ENCODE results near the gene RUNX2.
A peak's percentile ranks its signal among the peaks of the same experiment; 100 is the strongest.

RUNX2 gene

DNA sequence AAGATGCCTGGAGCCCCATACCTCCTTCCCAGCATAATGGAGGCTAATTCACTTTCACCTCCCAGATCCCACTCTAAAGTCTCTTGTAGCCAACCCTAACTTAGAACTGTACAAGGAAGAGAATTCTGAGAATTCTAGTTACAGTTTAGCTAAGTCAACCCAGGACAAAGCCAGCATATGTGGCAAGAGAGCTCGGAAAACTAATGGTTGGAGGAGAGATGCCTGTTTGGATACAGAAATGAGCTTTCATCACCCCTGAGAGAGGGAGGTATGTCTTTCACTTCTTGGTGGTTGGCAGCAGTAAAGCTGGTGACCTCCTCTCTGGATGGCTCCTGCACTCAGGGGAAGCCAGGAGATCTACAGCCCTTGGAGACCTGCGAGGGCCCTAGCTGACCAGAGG, 302.2 kb downstream of the RUNX2 start:
- no peak for DNase-seq

DNA sequence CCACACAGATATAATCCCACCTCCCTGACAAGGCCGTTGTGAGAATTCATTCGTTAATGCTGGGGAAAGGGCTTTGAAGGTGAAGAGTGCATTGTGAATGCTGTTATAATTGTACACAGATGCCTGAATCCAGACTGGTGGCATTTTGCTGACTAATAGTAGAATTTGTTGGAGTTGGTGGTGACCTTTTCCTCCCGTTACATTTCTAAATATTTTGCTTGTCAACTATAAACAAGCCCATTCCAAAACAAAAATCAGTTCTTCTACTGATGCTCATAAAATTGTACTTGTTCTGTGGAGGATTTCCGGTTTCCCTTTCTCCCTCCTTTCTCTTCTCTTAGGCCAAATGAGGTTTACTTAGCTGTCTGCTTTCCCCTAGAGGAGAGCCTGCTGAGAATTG, 302.7 kb downstream of the RUNX2 start:
- DNase-seq = no peak

DNA sequence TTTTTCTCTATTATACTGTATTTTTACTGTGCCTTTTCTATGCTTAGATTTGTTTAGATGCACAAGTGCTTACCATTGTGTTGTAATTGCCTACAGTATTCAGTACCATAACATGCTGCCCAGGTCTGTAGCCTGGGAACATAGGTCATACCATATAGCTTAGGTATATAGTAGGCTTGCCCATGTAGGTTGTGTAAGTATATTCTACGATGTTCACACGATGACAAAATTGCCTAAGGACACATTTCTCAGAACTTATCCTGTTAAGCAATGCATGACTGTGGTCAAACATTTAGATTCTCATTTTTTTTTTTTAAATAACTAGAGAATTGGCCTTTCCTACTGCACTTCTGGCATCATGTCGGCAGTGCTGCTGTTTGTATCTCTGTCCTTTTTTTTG, 303.3 kb downstream of the RUNX2 start:
- peak; percentile 71 for DNase-seq

DNA sequence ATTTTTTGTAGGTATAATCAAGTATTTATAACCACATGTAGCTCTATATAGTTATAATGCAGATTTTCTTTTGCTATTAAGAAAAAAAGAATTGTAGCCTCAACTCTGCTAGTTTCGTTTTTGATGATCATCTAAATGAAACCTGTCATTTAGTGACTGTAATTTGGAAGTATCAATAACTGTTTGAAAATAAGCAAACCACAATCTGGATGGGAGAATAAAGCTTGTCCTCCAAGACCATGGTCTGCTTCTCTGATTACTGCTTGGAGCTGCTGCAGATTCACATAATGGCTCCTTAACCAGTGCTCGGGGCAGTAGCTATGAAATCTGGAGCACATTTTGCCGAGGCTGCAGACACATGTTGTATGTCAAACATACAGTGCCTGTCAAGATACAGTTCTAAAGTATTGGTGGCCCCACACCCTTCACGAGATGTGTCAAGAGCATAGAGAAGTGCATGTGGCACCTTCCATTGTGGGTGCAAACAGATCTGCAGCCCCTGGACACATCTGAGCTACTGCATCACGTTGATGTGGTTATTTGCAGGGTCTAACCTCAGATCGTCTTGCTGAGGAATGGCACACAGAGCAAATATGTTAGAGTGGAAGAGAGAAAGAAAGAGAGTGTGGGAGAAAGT, 305.3 kb downstream of the RUNX2 start:
- DNase-seq = no peak

DNA sequence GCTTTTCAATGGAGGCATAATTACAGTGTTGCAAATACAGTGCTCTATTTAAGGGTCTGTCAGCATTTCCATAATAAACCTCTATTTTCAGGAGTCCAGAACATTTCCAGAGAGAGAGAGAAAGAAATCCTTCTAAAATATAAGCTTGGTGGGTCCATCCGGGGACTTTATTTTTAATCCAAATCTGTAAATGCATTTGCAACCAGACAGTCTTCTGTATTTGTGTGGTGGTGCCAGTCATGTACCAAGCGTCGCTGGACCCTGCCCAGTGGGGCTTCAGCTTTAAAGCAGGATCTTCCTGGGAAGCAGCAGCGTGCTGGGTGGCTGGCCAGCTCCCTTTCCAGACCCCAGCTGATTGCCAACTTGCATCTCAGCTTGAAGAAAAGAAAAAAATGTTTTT, 306.1 kb downstream of the RUNX2 start:
- no peak for DNase-seq

DNA sequence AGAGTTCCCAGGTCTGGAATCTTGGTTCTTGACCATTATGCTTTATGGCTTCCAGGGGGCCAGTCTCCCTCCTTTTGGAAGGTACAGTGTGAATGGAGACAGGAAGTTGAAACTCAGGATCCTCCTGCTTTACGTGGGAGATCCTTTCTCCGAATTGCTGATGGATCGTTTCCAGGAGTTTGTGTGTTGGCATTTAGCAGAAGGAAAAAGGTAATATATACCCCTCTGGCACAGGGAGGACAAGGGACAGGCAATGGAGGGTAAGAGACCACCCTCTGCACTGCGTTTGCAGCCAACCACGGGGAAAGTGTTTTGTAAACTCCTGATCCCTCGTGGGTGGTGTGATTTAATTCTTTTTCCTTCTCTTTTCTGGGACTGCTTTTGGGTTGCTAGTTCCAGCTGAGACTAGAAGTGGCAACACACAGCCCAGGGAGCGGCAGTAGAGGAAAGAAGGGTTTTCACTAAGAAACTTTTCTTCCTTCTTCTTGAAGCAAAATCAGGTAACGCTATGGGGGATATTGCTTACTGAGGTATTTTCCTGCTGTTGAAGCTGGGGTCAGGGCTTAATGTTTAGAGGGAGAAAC, 307.2 kb downstream of the RUNX2 start:
- DNase-seq = no peak

DNA sequence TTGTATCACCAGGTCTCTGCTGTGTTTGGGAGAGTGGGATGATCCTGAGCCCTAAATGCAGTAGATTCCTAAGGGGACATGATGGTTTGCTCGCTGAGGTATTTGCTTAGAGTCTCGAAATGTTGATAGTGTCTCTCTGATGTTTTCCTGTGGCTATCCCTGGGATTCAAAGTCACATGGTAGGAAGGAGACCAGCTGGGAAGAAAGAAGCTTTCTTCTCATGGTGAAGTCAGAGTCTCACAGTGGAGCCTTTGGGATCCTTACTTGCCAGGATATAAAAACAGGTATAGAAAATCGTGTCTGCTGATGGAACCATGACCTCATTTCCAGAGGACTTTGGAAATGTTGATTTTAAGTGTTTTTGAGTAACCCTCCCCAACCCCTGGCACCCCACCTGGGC, 308.9 kb downstream of the RUNX2 start:
- DNase-seq = no peak

DNA sequence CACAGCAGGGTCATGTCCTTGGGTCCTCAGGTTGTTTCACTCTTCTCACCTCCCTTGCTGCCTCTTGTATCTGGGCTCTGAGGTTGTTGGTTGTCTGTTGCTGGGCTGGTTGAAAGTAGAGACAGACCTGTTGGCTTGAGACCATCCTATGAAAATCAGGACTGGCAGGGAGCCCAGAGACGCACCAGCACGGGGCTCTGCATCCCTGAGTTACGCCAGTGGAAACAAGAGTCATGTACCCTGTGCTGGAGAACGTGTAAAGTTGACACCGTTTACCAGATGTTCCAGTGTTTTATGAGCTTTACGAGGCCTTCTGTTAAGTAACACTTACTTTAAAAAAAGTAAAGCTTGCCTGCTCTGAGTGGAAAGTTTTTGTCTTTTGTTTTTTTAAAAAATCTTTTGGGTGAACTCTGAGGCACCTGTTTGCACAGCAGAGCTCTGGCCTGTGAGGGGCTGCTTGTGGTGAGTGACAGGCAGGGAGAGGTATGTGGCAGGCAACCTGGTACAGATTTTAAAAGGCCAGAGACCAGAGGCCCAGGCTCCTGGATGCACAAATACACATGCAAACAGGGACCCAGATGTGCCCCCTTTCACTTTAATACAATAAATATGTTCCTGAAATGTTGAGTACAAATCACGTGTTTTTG, 309.6 kb downstream of the RUNX2 start:
- no peak for DNase-seq

DNA sequence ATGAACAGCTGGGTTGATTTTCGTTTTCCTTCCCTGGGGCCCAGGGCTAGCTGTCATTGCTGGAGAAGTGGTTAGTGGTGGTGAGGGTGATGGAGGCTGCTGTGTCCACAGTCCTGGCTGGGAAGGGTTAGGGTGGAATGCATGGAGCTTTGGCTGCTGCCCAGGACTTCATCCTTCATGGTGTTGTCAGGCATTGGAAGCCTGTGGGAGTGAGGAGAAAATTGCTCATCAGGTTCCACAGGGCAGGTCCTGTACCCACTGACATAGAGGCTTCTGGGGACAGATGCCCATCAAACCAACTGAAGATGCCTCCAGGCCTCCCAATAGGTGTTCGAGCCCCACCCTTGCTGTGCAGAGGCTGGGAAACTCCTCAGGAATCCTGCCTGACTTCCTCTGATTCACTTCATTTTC, 312.0 kb downstream of the RUNX2 start:
- DNase-seq = no peak

DNA sequence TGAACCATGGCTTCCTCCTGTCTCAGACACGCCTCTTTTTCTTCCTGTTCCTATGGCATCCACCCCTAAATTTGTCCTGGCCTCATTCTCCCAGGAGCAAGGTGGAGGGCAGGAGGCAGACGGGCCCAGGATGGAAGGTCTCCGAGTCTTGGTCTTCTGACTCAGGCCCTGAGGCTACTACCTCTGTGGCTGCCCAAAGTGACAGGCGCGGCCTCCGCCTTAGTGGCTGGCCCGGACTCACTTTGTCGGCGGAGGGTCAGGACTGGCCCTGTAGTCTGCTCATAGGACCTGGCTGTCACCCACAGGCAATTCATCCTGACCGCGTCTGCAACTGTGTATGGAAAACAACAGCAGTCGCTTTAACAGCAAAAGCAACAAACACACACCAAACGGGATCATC, 312.7 kb downstream of the RUNX2 start:
- no peak for DNase-seq

DNA sequence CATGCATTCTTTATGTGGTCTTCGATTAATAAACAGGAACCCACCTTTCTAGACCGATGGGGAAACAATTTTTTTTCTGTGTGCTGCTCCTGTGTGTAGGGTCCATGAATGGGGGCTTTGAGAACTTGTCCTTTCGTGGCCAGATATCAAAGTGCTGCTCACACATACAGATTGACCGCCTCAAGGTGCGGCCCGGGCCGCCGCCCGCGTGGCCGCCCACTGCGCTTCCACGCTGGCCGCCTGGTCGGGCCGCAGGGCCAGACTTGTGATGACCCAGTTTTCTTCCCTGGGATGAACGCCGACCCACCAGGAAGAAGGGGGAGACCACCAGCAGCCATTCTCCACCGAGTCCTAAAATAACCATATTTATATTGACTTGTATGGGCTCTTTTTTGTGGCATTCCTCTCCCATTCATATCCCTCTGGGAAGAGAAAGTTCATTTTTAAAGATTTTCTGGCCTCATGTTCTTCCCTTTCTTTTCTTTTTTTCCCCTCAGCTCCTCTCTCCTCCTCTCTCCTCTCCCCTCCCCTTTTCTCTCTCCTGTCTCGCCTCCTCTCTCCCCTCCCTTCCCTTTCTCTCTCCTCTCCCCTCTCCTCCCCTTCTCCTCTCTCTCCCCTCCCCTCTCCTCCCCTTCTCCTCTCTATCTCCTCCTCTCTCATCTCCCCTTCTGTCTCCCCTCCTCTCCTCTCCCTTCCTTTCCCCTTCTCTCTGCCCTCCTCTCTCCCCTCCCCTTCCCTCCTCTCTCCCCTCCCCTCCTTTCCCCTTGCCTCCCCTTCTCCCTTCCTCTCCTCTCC, 314.4 kb downstream of the RUNX2 start:
- DNase-seq = no peak

DNA sequence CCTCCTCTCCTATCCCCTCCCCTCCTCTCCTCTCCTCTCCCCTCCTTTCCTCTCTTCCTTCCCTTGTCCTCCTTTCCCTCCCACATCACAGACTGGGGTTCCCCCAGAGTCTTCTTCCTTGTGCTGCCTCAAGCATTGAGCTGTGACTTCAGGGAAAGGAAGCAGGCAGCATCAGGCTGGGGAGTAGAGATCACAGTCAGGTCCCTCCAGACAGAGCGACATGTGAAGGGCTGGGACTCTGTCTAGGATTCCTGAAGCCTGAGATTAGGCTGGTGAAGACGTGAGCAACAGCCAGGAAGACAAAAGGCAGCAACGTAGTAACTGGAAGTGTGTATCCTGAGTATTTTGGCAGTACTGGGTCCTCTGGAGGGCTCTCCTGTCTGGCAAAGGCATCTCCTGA, 315.0 kb downstream of the RUNX2 start:
- DNase-seq = no peak

DNA sequence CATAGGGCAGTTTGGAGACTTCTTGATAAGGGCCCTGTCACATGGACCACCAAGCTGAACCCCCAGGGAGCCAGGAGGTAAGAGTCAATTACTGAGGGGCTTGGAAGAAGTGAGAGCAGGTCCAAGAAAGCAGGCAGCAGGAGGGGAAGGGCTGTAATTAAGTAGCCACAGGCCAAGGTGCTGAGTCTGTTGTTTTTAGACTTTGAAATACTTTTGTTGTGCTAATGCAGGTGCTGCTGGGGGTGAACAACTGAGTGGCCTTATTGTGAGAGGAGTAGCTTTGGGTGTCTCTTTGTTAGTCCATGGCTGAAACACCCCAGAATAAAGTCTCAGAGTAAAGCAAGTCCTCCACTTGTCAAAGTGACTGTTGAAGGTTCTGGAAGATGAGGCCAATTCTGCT, 316.6 kb downstream of the RUNX2 start:
- DNase-seq = no peak

DNA sequence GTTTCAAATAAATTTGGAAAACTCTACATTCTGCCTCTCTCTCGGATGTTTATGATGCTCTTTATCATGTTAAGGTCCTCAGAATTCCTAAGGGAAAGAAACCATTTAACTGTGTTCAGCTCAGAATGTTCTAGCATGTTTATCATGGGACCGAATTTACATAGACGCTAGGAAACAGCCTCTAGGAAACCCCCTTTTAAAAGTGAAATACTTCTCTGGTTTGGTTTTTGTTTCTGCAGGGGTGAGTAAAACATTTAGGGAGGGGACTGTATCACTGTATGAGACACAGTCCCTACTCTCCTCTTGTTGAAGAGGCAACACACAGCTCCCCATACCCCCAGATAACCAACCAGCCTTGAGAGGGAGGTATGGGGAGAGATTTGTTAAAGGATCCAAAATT, 317.2 kb downstream of the RUNX2 start:
- DNase-seq = no peak

DNA sequence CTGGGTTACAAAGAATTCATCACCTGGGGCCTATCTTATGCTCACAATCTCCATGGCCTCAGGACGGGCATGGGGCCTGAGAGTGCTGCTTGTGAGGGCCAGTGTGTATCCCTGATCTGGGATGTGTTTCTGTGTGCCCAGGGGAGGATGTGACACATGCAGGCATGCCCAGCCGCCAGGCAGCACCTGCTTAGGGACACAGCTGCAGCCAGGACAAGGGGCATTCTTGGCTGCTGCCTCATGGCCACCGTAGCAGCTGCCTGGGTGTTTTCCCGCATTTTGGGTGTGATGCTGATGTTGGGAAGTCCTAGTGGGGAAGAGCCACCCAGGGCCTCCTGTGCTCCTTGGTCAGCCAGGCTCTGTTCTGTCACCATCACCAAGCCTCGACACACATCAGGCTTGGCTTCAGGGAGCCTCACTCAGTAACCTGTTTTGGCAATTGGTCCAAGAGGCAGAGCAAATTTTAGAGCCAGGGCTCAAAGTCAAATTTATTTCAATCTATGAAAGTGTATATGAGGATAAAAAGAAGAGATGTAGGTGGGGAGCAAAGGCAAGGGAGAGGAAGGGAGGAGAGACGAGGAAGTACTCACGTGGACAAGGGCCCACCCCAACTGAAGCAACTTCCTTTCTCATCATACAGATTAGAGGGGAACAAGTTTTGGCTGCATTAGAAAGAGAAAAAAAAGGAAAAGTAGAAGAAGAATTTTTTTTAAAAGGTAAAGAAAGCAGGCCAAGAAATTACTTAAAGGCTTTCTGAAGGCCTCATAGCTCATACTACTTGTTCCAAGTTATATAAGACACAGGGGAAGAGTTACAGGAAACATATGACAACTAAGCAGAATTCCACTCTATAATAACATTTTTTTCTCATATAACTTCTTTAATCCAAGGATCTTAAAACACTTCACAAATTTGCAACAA, 319.5 kb downstream of the RUNX2 start:
- peak; percentile 43 for DNase-seq

DNA sequence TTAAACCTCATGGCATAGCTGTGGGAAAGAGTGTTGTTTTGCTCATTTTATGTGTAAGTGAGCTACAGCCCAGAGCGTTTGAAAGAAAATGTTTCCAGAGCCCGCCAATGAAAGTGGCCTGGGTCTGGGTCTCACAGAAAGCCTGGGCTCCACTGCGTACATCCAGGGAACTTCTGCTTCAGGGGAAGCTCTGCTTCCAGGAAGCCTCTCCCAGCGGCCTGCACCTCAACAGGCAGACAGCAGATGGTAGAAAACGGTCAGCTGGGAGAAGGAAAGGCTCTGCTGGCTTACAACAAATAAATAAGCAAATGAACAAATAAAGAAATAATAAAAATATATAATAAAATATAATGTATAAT, 320.1 kb downstream of the RUNX2 start:
- DNase-seq = no peak

DNA sequence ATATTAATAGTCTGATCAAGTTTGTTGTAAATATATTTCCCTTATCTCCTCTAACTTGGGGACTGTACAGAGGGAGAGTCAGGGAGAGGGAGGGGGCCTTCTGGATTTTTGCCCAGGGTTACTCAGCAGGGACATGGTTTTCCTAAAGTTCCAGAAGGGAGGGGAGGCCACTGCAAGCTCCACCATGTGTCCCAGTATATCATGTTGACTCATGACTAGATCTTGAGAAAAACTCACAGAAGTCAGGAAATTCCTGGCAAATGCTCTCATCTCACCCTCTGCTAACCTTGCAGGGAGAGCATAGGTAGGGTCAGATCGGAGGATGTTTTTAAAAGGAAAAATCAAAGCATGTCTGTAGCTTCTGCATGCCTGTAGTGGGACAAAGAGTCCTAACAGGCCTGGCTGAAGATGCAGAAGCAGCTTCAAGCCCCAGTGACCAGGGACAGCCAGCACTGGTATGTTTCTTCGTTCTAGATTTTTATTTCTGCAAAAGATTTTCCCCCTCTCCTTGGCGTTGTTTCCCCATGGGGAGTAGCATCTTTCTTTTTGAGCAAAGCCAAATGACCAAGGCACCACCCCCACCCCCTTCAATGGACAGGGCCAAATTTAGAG, 322.5 kb downstream of the RUNX2 start:
- no peak for DNase-seq

DNA sequence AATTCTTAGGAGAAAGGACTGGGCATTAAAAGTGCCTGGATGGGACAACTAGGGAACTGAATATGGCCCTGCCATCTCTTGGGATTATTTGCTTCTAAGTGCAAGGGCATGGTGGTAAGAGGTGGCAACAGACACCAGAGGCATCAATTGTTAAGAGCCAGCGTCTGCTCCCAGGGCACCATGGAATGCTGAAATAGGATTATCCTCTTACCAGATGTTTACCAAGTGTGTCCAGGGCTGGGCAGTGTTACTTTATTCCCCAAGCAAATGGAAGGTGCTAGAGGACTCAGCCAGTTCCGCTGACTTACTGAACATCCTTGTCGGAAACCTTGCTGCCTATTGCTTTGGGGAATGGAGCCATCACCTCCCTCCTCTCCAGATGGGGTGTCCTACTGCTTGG, 323.2 kb downstream of the RUNX2 start:
- no peak for DNase-seq

DNA sequence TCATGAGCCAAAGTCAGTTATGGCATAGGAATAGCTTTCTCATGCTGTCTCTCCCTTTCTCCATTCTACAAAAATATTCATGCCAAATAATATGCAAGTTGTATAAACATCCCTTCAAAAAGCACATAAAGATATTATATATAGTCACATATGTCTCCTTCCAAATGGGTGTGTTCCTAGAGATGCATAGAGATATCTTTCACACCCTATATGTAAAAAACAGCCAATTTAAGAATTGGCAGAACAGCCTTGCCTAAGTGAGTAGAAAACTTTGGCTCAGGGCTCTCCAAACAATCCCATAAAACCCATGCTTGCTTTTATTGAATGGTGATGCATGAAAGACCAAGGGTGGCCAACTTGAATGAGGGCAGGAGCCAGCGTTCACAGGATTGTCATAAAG, 324.3 kb downstream of the RUNX2 start:
- no peak for DNase-seq

DNA sequence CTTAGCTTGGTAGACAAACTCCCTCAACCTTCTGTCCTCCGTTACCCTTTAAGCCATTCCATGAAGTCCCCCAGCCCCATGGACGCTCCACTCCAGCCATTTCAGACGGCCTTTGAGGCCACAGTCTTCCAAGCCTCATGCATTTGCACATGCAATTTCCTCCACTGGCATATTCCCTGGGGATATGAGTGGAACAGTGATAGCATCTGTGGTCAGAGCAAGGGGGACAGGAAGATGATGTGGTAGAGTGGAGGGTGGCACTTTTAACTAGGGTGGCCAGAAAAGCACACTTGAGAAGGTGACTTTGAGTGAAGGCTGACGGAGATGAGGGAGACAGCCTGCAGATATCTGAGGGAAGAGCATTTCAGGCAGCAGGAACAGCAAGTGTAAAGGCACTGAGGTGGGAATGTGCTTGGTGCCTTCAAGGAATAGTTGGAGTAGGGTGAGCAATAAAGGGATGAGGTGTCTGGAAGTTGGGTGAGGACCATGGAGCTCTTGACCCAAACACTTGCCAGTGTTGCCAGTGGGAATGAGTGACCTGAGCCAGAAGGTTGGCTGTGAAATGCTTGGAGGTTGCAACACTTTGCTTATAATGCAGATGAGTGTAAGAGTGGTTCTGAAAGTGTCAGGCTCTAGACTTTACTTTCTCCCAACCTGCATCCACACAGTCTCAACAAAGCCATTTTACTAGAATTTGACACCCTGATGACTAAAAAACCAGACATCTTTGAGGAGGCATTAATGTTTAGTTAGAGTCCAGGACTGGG, 325.2 kb downstream of the RUNX2 start:
- no peak for DNase-seq

DNA sequence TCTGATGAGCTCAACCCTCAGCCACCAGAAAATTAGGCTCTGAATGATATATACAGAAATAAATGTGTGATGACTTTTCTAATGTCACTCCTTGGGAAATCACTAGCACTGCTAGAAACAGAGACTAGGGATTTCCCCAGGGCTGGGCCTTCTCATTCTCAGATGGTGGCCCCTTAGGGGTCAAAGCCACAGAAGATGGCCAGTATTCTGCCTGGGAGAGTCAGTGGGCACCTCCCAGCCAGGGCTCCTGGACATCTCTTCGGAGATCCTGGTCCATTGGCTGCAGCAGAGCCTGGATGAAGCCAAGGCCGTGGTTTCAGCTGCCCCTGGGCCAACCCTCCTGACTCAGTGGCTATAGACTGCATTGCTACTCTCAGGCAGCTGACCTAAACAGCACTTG, 326.5 kb downstream of the RUNX2 start:
- DNase-seq = no peak
